ENCODE data around the gene TRIM56. TPM values are rescaled to one million over a fixed set of nuclear protein-coding genes. Genes with fewer than 3 reads are reported as not detected.

TRIM56 gene
- total and polyA plus RNA-seq, 2 of the 13 experiments (the other 11 are each of a cell fraction or from before 2014, with no cell fraction given): 3.2 to 7.1 TPM

- TF ChIP-seq GATAD1 (CRISPR knock-in tag; IDR thresholded peaks at IDR 0.05) (0 out of 2 replicates have a peak, but pooled peaks have one; percentile 31), ARNT (IDR thresholded peaks at IDR 0.05) (no peak), CSRNP2 (CRISPR knock-in tag; conservative IDR thresholded peaks at IDR 0.05; ENCODE audit: low read depth) (no peak), ZNF275 (CRISPR knock-in tag; IDR thresholded peaks at IDR 0.05; ENCODE audit: borderline replicate concordance) (no peak), SNAPC4 (CRISPR knock-in tag; IDR thresholded peaks at IDR 0.05) (no peak), PHF21A (CRISPR knock-in tag; IDR thresholded peaks at IDR 0.05) (peak; percentile 60), FOXM1 (CRISPR knock-in tag; IDR thresholded peaks at IDR 0.05) (no peak), ZSCAN22 (CRISPR knock-in tag; IDR thresholded peaks at IDR 0.05) (peak; percentile 99), NR3C1 (CRISPR knock-in tag; IDR thresholded peaks at IDR 0.05) (no peak), ZFYVE20 (CRISPR knock-in tag; IDR thresholded peaks at IDR 0.05; ENCODE audit: borderline replicate concordance, low read depth) (no peak), MBD4 (IDR thresholded peaks at IDR 0.05; ENCODE audit: borderline replicate concordance, low read length) (no peak), GATA4 (IDR thresholded peaks at IDR 0.05; ENCODE audit: borderline replicate concordance, low read depth) (no peak), ZNF891 (CRISPR knock-in tag; IDR thresholded peaks at IDR 0.05) (no peak), POLR2A (IDR thresholded peaks at IDR 0.05; ENCODE audit: insufficient read depth in 1 of 2, low read depth in 2 of 2, low read length in 2 of 2) (peak in 1 of 2 experiments; percentile 34; a peak in 1 of 4 replicates), ZBTB25 (CRISPR knock-in tag; IDR thresholded peaks at IDR 0.05) (no peak), XRCC5 (optimal IDR thresholded peaks at IDR 0.05; ENCODE audit: low read length) (peak; percentile 84), ZNF619 (CRISPR knock-in tag; IDR thresholded peaks at IDR 0.05) (no peak)
- TF ChIP-seq, protein P1, sequence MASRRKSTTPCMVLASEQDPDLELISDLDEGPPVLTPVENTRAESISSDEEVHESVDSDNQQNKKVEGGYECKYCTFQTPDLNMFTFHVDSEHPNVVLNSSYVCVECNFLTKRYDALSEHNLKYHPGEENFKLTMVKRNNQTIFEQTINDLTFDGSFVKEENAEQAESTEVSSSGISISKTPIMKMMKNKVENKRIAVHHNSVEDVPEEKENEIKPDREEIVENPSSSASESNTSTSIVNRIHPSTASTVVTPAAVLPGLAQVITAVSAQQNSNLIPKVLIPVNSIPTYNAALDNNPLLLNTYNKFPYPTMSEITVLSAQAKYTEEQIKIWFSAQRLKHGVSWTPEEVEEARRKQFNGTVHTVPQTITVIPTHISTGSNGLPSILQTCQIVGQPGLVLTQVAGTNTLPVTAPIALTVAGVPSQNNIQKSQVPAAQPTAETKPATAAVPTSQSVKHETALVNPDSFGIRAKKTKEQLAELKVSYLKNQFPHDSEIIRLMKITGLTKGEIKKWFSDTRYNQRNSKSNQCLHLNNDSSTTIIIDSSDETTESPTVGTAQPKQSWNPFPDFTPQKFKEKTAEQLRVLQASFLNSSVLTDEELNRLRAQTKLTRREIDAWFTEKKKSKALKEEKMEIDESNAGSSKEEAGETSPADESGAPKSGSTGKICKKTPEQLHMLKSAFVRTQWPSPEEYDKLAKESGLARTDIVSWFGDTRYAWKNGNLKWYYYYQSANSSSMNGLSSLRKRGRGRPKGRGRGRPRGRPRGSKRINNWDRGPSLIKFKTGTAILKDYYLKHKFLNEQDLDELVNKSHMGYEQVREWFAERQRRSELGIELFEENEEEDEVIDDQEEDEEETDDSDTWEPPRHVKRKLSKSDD (CRISPR knock-in tag; IDR thresholded peaks at IDR 0.05; ENCODE audit: low read depth): no peak
Observed at GRCh38 chr7:101099969-101100781, 14.9 kb downstream of the TRIM56 start (continued).
